ENCODE results near the gene SAP30. TPM values are rescaled to one million over a fixed set of nuclear protein-coding genes. Genes with fewer than 3 reads are reported as not detected.
A peak's percentile ranks its signal among the peaks of the same experiment; 100 is the strongest.

SAP30 gene
- total and polyA plus RNA-seq, 10 of the 15 experiments (the other 5 are each of a cell fraction or from before 2014, with no cell fraction given): 5.0 to 56.9 (median 23.6) TPM

- TF ChIP-seq E4F1 (IDR thresholded peaks at IDR 0.05; ENCODE audit: borderline replicate concordance, partially characterized antibody) (no peak), NFYA (IDR thresholded peaks at IDR 0.05; ENCODE audit: borderline replicate concordance, low read depth, low read length) (no peak), MTA3 (IDR thresholded peaks at IDR 0.05; ENCODE audit: borderline replicate concordance, low read length) (no peak), FOXM1 (IDR thresholded peaks at IDR 0.05; ENCODE audit: low read depth, low read length) (no peak), REST (IDR thresholded peaks at IDR 0.05; ENCODE audit: low read depth, low read length) (peak; percentile 75), ATF2 (IDR thresholded peaks at IDR 0.05; ENCODE audit: low read length) (no peak), POLR2A (IDR thresholded peaks at IDR 0.05; ENCODE audit: low read depth, low read length) (peak; percentile 97), NR2C1 (IDR thresholded peaks at IDR 0.05) (peak; percentile 43), SUPT20H (IDR thresholded peaks at IDR 0.05; ENCODE audit: borderline replicate concordance, control insufficient read depth, low read depth, low read length) (no peak), NR2C2 (IDR thresholded peaks at IDR 0.05; ENCODE audit: borderline replicate concordance, control insufficient read depth, insufficient read length, low read depth) (no peak), RAD51 (IDR thresholded peaks at IDR 0.05) (peak; percentile 75), ZNF592 (IDR thresholded peaks at IDR 0.05) (no peak)
- TF ChIP-seq, protein P1, sequence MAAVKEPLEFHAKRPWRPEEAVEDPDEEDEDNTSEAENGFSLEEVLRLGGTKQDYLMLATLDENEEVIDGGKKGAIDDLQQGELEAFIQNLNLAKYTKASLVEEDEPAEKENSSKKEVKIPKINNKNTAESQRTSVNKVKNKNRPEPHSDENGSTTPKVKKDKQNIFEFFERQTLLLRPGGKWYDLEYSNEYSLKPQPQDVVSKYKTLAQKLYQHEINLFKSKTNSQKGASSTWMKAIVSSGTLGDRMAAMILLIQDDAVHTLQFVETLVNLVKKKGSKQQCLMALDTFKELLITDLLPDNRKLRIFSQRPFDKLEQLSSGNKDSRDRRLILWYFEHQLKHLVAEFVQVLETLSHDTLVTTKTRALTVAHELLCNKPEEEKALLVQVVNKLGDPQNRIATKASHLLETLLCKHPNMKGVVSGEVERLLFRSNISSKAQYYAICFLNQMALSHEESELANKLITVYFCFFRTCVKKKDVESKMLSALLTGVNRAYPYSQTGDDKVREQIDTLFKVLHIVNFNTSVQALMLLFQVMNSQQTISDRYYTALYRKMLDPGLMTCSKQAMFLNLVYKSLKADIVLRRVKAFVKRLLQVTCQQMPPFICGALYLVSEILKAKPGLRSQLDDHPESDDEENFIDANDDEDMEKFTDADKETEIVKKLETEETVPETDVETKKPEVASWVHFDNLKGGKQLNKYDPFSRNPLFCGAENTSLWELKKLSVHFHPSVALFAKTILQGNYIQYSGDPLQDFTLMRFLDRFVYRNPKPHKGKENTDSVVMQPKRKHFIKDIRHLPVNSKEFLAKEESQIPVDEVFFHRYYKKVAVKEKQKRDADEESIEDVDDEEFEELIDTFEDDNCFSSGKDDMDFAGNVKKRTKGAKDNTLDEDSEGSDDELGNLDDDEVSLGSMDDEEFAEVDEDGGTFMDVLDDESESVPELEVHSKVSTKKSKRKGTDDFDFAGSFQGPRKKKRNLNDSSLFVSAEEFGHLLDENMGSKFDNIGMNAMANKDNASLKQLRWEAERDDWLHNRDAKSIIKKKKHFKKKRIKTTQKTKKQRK (IDR thresholded peaks at IDR 0.05; ENCODE audit: low read depth, low read length): no peak
Measured at GRCh38 chr4:173370477-173371291, at the start of gene SAP30 (continued).
